ENCODE results near the gene GSTM2.
"Not testable (repeated sequence)": the region's sequence is repeated elsewhere in the genome, so short reads cannot be mapped to it uniquely, and the experiment has no call there.

- TF ChIP-seq POLR2A, CTCF (IDR thresholded peaks at IDR 0.05): not testable (repeated sequence)
These were observed 42.0 kb downstream of the GSTM2 start for GRCh38 chr1:109709822-109710221.
